SJSA1 (cell line): ENCODE data around the gene BBX. TPM values are rescaled to one million over a fixed set of nuclear protein-coding genes. Genes with fewer than 3 reads are reported as not detected.

ENCODE experiments used
- DNase-seq, 2 experiments: peaks; one replicate each; pipeline ENCODE4 v3.0.0-alpha.2; 2015 to 2020; ENCODE audit warnings: low spot score in 2 of 2, low read depth in 1 of 2
- H3K27ac ChIP-seq: fragments of 250-450 bp; sonication (Bioruptor Pico); 2 replicates; pipeline ENCODE4 v1.5.1; 2020; ENCODE audit warnings: mild to moderate bottlenecking, moderate library complexity
- H3K27me3 ChIP-seq: fragments of 250-450 bp; sonication (Bioruptor Pico); replicated peaks from 2 replicates; pipeline ENCODE4 v1.5.1; 2020; ENCODE audit warnings: mild to moderate bottlenecking, moderate library complexity
- H3K36me3 ChIP-seq: fragments of 250-450 bp; sonication (Bioruptor Pico); 2 replicates; pipeline ENCODE4 v1.5.1; 2020; ENCODE audit warnings: mild to moderate bottlenecking
- H3K4me1 ChIP-seq: fragments of 250-450 bp; sonication (Bioruptor Pico); replicated peaks from 2 replicates; pipeline ENCODE4 v1.6.1; 2021; ENCODE audit warnings: mild to moderate bottlenecking
- H3K4me3 ChIP-seq: fragments of 250-450 bp; sonication (Bioruptor Pico); 2 replicates; pipeline ENCODE4 v1.5.1; 2020; ENCODE audit warnings: mild to moderate bottlenecking
- H3K9me3 ChIP-seq: fragments of 250-450 bp; sonication (Bioruptor Pico); replicated peaks from 2 replicates; pipeline ENCODE4 v1.5.1; 2020; ENCODE audit warnings: mild to moderate bottlenecking
- total RNA-seq: library from RNA; depleted of rRNA; stranded (reverse); fragments of >200 nt; shearing (Covaris generic); gene quantifications from 2 replicates; pipeline ENCODE4 v1.2.3, GENCODE V29; 2014

Gene BBX
- total RNA-seq, 1 experiment from 2014 or later: 42.0 TPM

DNA sequence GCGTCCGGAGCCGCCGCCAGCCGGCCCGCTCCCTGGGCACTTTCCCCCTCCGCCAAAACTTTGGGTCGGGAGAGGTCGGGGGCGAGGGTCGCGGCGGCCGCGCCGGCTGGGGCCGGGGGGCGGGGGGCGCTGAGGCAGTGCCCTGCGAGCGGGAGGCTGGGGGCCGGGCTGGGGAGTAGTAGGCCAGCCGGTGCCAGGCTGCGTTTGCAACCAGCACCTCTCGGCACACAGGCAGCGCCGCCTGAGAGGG, 452 bp downstream of the BBX start:
- no peak for DNase-seq
- H3K36me3 ChIP-seq: peaks cover 15% of the 10 kb centered on the region
- H3K4me1 ChIP-seq: peaks cover 10% of the 10 kb centered on the region

DNA sequence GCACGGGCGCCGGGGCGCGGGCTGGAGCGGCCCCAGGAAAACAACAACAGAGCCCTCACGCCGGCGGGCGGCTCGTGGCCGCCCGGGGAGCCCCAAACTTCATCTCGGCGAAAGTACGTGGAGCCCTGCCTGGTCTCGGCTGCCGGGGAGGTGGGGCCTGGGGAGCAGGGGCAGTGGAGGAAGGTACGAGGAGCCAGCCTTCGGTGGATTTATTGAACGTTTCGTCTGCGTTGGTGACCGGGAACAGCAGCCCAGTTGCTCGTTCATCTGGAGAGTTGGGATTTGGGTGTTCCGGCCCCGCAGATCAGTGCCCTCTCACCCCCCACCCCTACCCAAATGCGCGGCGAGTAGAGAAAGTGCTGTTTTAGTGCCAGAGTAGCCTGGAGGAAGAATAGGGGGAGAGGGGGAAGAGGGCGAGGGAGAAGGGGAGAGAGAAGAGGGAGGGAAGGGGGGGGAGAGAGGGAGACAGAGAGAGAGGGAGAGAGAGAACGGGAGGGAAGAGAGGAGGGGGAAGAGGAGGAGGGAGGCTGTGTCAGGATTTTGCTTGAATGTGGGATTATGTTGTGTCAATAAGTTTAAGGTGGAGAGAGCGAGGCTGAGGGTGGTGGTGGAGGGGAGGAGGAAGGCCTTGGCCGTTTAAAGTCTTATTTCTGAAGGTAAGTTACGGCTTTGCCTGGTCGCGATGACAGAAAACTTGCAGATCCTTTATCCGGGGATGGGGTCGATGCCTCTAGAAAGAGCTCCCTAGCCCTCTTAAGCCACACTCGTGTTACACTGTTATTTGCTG, 970 bp downstream of the BBX start:
- Histone ChIP-seq H3K4me1 (peaks cover 10% of the 10 kb centered on the region), H3K36me3 (peaks cover 15% of the 10 kb centered on the region), H3K27me3 (no peaks in the 10 kb centered on the region), H3K9me3 (no peaks in the 10 kb centered on the region), H3K4me3 (peak overlapping the region; percentile 72), H3K27ac (no peak overlapping the region)
- peak; percentile 49 to 56 for DNase-seq

More for the DNA sequence above, 452 bp downstream of the BBX start:
- H3K9me3 ChIP-seq: no peaks in the 10 kb centered on the region
- no peaks in the 10 kb centered on the region for H3K27me3 ChIP-seq
- H3K4me3 ChIP-seq: peak overlapping the region; percentile 72
- H3K27ac ChIP-seq: peak overlapping the region; percentile 25; the same call in 1 of the 2 replicates

- Histone ChIP-seq H3K9me3 (no peaks in the 10 kb centered on the region), H3K27ac (no peak overlapping the region), H3K4me3 (peak overlapping the region; percentile 72), H3K36me3 (peaks cover 15% of the 10 kb centered on the region), H3K4me1 (peaks cover 10% of the 10 kb centered on the region), H3K27me3 (no peaks in the 10 kb centered on the region)
- DNase-seq: peak in 1 of 2 experiments; percentile 35
Measured at GRCh38 chr3:107524326-107524840, 1.6 kb downstream of the BBX start.

DNA sequence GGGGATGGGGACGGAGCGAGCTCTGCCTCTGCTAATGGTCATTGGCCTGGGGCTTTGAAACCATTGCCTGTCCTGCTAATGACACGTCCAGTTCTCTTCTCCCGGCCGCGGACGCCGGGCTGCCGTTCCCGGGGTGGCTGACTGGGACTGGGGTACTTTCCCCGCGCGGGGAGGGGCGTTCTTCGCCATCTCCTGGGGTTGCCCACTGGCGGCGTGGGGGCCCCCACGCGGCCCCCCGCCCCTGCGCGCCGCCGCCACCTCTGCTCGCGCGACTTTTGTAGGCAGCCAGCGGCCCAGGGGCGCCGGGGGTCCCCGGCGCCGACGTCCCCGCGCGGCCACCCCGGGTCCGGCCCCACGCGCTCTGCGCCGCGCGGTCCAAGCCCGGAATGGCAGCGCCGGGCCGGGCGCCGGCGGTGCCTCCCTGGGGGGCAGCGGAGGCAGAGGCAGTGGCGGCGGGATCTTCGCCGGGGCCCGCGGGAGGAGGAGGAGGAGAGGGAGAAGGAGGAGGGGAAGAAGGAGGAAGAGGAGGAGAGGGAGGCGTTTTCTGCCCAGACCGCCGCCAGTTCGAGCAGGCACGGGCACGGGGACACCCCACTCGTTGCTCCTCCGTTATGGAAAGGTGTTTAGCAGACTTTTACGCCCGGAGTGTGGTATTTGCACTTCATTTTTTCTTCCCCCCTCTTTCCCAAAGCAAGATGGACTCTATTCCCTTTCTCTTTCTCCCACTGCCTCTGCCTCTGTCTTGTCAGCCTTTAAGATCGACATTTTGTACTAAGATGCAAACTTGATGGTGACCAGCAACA, 2.3 kb downstream of the BBX start:
- H3K9me3 ChIP-seq: no peaks in the 10 kb centered on the region
- DNase-seq: peak; percentile 44 to 59
- H3K4me3 ChIP-seq: peak overlapping the region; percentile 72
- H3K27ac ChIP-seq: peak overlapping the region; percentile 42; the same call in 1 of the 2 replicates
- no peaks in the 10 kb centered on the region for H3K27me3 ChIP-seq
- H3K36me3 ChIP-seq: peaks cover 15% of the 10 kb centered on the region
- peaks cover 10% of the 10 kb centered on the region for H3K4me1 ChIP-seq

- Histone ChIP-seq H3K27me3 (no peaks in the 10 kb centered on the region), H3K4me3 (peak overlapping the region; percentile 72), H3K36me3 (peaks cover 17% of the 10 kb centered on the region), H3K27ac (0 out of 2 replicates have a peak overlapping the region, but pooled peaks have one; percentile 42), H3K4me1 (peaks cover 10% of the 10 kb centered on the region), H3K9me3 (no peaks in the 10 kb centered on the region)
- peak in 1 of 2 experiments; percentile 37 for DNase-seq
Measured at GRCh38 chr3:107525644-107526305, 3.0 kb downstream of the BBX start.

DNA sequence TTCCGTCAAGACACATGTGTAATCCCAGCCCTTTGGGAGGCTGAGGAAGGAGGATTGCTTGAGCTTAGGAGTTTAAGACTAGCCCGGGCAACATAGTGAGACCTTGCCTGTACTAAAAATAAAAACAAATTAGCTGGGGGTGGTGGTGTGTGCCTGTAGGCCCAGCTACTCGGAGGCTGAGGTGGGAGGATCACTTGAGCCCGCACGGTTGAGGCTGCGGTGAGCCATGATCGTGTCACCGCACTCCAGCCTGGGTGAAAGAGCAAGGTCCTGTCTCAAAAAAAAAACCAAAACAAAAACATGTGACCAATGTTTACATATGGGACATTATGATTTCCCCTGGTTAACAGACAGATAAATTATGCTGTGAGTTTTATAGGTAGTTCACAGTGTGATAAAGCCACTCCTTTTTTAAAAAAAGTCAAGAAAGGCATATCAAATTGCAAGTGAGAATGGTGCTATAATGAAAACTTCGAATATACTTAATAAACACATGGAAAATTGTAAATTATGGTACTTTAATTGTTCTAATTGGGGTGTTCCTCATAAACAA, 9.2 kb downstream of the BBX start:
- no peaks in the 10 kb centered on the region for H3K9me3 ChIP-seq
- no peak for DNase-seq
- H3K36me3 ChIP-seq: peaks cover 14% of the 10 kb centered on the region
- no peaks in the 10 kb centered on the region for H3K27me3 ChIP-seq
- H3K4me1 ChIP-seq: no peaks in the 10 kb centered on the region; the same call in 1 of the 2 replicates
- no peak overlapping the region for H3K27ac ChIP-seq
- no peak overlapping the region for H3K4me3 ChIP-seq

GRCh38 chr3:107540857-107541256, 18.1 kb downstream of the BBX start:
- H3K27me3 ChIP-seq: no peaks in the 10 kb centered on the region
- H3K4me1 ChIP-seq: no peaks in the 10 kb centered on the region
- H3K27ac ChIP-seq: no peak overlapping the region
- no peaks in the 10 kb centered on the region for H3K9me3 ChIP-seq
- peaks cover 7% of the 10 kb centered on the region for H3K36me3 ChIP-seq
- DNase-seq: no peak
- no peak overlapping the region for H3K4me3 ChIP-seq

- DNase-seq: no peak
Measured at GRCh38 chr3:107542665-107543064, 19.9 kb downstream of the BBX start.

GRCh38 chr3:107543666-107544065, 20.9 kb downstream of the BBX start:
- DNase-seq: no peak
- H3K27me3 ChIP-seq: no peaks in the 10 kb centered on the region
- H3K4me3 ChIP-seq: no peak overlapping the region
- H3K4me1 ChIP-seq: no peaks in the 10 kb centered on the region
- H3K27ac ChIP-seq: no peak overlapping the region
- H3K36me3 ChIP-seq: peaks cover 2% of the 10 kb centered on the region; the same call in 1 of the 2 replicates
- H3K9me3 ChIP-seq: no peaks in the 10 kb centered on the region

More at GRCh38 chr3:107542665-107543064, 19.9 kb downstream of the BBX start:
- Histone ChIP-seq H3K27me3 (no peaks in the 10 kb centered on the region), H3K27ac (no peak overlapping the region), H3K36me3 (peaks cover 3% of the 10 kb centered on the region), H3K4me1 (no peaks in the 10 kb centered on the region), H3K9me3 (no peaks in the 10 kb centered on the region), H3K4me3 (no peak overlapping the region)

DNA sequence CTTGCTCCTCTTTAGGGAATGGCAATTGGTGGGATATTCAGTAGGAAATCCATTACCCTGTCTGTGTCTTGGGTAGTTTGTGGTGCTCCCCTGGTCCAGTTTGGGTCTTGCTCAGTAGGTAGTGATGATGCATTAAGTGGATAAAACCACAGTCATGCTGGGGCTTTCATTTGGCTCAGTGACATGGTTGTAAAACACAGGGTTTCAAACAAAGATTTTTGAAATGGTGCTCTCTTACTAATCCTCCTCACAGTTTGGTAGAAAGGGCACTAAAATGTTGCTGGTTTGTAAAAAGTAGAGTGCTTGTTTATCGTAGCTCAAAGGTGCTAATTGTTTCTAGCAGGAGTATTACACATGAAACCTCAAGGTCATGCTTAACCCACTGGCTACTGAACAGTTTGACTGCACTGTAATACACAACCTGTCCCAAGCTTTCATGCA, 22.9 kb downstream of the BBX start:
- Histone ChIP-seq H3K9me3 (no peaks in the 10 kb centered on the region), H3K36me3 (peaks cover 3% of the 10 kb centered on the region; the same call in 1 of the 2 replicates), H3K27me3 (no peaks in the 10 kb centered on the region), H3K27ac (no peak overlapping the region), H3K4me3 (no peak overlapping the region), H3K4me1 (no peaks in the 10 kb centered on the region)
- no peak for DNase-seq

DNA sequence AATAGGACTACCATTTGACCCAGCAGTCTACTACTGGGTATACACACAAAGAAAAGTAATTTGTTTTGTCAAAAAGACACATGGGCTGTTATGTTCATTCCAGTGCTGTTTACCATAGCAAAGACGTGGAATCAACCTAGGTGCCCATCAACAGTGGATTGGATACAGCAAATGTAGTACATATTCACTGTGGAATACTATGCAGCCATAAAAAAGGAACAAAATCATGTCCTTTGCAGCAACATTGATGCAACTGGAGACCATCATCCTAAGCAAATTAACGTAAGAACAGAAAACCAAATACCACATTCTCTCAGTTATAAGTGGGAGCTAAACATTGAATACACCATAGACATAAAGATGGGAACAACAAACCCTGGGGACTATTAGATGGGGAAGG, 25.8 kb downstream of the BBX start:
- no peak overlapping the region for H3K4me3 ChIP-seq
- no peaks in the 10 kb centered on the region for H3K27me3 ChIP-seq
- H3K4me1 ChIP-seq: no peaks in the 10 kb centered on the region
- H3K9me3 ChIP-seq: no peaks in the 10 kb centered on the region
- no peak overlapping the region for H3K27ac ChIP-seq
- H3K36me3 ChIP-seq: peaks cover 3% of the 10 kb centered on the region; the same call in 1 of the 2 replicates
- DNase-seq: no peak

GRCh38 chr3:107555359-107555758, 32.6 kb downstream of the BBX start:
- H3K27me3 ChIP-seq: no peaks in the 10 kb centered on the region
- no peaks in the 10 kb centered on the region for H3K4me1 ChIP-seq
- no peaks in the 10 kb centered on the region for H3K9me3 ChIP-seq
- no peaks in the 10 kb centered on the region for H3K36me3 ChIP-seq
- no peak for DNase-seq
- no peak overlapping the region for H3K4me3 ChIP-seq
- no peak overlapping the region for H3K27ac ChIP-seq

DNA sequence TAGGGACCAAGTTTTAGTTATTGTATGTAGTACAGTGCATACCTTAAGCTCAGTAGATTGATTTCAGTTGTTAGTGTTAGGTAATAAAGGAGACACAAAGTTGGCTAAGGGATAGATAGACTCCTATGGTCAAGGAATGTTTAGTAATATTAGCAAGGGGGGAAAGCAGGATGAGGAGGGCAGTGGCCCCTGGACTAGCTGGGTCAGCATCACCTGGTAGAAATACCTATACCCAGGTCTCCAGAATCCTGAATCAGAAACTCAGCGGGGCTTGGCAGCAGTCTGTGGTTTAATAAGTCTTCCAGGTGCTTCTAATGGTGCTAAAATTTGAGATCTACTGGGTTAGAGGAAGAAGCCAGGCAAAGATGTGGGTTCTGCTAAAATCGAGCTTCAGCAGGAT, 35.0 kb downstream of the BBX start:
- Histone ChIP-seq H3K4me3 (no peak overlapping the region), H3K9me3 (no peaks in the 10 kb centered on the region), H3K27ac (no peak overlapping the region), H3K36me3 (no peaks in the 10 kb centered on the region), H3K4me1 (peaks cover 5% of the 10 kb centered on the region), H3K27me3 (no peaks in the 10 kb centered on the region)
- no peak for DNase-seq
